ENCODE measurements around the gene DOCK1.

The DOCK1 gene

GRCh38 chr10:127003032-127003685 is 97.9 kb downstream of the DOCK1 start:
- Histone ChIP-seq H3K27me3 (ENCODE audit: control insufficient read depth, insufficient read depth, low read length) (no peaks in the 10 kb centered on the region), H3K4me3 (ENCODE audit: low read length) (no peak overlapping the region), H3K4me1 (ENCODE audit: control insufficient read depth, insufficient read depth, low read length) (no peaks in the 10 kb centered on the region), H3K36me3 (ENCODE audit: control insufficient read depth, insufficient read depth, low read length) (peaks cover 5% of the 10 kb centered on the region; the same call in 1 of the 2 replicates), H3K27ac (ENCODE audit: low read length) (no peak overlapping the region), H3K9me3 (ENCODE audit: control insufficient read depth, insufficient read depth, low read length) (no peaks in the 10 kb centered on the region)
- WGBS (ENCODE audit: insufficient coverage, insufficient read length) = no CpG with 5 or more reads among the region's 9 CpGs
- DNase-seq (ENCODE audit: low read depth, low spot score) = no peak

GRCh38 chr10:127006453-127006852 is 101.2 kb downstream of the DOCK1 start:
- no peaks in the 10 kb centered on the region; the same call in 1 of the 2 replicates for H3K36me3 ChIP-seq (ENCODE audit: control insufficient read depth, insufficient read depth, low read length)
- no peak for DNase-seq (ENCODE audit: low read depth, low spot score)
- no peak overlapping the region for H3K4me3 ChIP-seq (ENCODE audit: low read length)
- H3K27ac ChIP-seq (ENCODE audit: low read length) = no peak overlapping the region
- H3K9me3 ChIP-seq (ENCODE audit: control insufficient read depth, insufficient read depth, low read length) = no peaks in the 10 kb centered on the region
- H3K27me3 ChIP-seq (ENCODE audit: control insufficient read depth, insufficient read depth, low read length) = no peaks in the 10 kb centered on the region
- WGBS (ENCODE audit: insufficient coverage, insufficient read length) = no CpG with 5 or more reads among the region's 11 CpGs
- H3K4me1 ChIP-seq (ENCODE audit: control insufficient read depth, insufficient read depth, low read length) = no peaks in the 10 kb centered on the region

DNA sequence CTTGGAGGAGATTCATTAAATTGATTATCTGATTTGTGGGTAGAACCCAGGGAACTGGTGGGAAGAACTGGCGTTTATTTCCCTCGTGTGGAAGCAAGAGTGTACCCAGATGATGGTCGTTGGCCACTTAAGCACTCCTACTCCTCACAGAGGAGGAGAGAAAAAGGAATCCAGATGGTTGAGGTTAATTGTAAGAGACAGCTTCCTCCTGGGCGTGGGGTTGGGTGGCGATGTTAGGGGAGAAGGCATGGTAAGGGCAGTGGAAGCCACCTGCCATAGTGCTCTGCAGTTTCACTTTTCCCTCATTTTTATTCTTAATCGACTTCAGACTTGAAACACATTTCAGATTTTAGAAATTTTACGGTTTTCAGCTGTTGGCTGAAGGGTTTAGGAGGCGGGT is 104.1 kb downstream of the DOCK1 start:
- no peaks in the 10 kb centered on the region for H3K27me3 ChIP-seq (ENCODE audit: control insufficient read depth, insufficient read depth, low read length)
- H3K4me3 ChIP-seq (ENCODE audit: low read length) = no peak overlapping the region
- no CpG with 5 or more reads among the region's 8 CpGs for WGBS (ENCODE audit: insufficient coverage, insufficient read length)
- no peaks in the 10 kb centered on the region; the same call in 1 of the 2 replicates for H3K36me3 ChIP-seq (ENCODE audit: control insufficient read depth, insufficient read depth, low read length)
- no peaks in the 10 kb centered on the region for H3K9me3 ChIP-seq (ENCODE audit: control insufficient read depth, insufficient read depth, low read length)
- H3K27ac ChIP-seq (ENCODE audit: low read length) = no peak overlapping the region
- no peak for DNase-seq (ENCODE audit: low read depth, low spot score)
- no peaks in the 10 kb centered on the region for H3K4me1 ChIP-seq (ENCODE audit: control insufficient read depth, insufficient read depth, low read length)

DNA sequence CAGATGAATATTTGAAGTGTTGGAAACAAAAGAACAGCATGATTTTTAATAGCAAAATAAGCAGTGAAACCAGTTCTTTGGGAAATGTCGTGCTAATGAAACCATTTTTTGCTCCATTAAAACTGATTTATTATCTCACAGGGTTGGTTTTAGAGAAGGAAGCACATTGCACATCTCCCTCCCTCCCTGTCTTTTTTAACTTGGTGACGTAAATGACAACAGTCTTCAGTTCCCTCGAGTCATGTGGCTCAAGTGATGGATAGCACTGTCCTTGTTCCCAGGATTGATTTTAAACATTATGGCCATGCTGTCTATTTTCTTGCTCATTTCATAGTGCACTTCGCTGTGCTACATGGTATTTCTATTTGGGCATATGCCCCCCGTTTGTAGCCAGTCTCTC is 105.9 kb downstream of the DOCK1 start:
- Histone ChIP-seq H3K27me3 (ENCODE audit: control insufficient read depth, insufficient read depth, low read length) (no peaks in the 10 kb centered on the region), H3K9me3 (ENCODE audit: control insufficient read depth, insufficient read depth, low read length) (no peaks in the 10 kb centered on the region), H3K36me3 (ENCODE audit: control insufficient read depth, insufficient read depth, low read length) (no peaks in the 10 kb centered on the region; the same call in 1 of the 2 replicates), H3K4me1 (ENCODE audit: control insufficient read depth, insufficient read depth, low read length) (no peaks in the 10 kb centered on the region), H3K4me3 (ENCODE audit: low read length) (no peak overlapping the region), H3K27ac (ENCODE audit: low read length) (no peak overlapping the region)
- WGBS (ENCODE audit: insufficient coverage, insufficient read length) = no CpG with 5 or more reads among the region's 5 CpGs
- DNase-seq (ENCODE audit: low read depth, low spot score) = no peak

DNA sequence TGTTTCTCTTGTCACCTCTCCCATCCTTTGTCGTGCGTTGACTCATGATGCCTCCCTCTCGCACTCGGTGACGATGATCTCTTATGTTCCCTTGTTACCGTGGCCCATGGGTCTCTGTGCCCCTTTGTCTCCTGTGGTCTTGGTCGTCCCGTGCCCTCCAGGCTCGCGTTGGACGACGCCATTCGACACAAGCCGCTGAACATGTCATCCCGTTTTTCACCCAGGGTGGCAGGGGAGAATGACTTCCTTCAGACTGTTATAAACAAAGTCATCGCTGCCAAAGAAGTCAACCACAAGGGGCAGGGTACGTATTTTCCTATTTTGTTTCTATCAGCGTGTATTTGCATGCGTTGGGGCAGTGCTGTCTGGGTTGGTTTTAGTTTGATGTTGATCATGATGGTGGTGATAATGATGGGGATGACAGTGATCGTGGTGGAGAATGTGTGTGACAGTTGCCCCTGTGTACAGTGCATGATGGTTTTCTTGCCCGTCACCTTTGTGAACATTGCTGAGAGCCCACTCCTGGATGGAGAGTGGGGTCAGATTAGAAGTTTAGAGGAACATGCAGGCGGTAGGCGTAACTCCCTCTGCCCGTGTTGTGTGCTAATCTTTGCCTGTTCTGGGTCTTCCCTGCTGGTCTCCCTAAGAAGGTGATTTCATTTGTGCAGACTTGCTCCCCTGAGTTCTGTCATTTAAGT is 107.0 kb downstream of the DOCK1 start:
- no peaks in the 10 kb centered on the region for H3K27me3 ChIP-seq (ENCODE audit: control insufficient read depth, insufficient read depth, low read length)
- WGBS (ENCODE audit: insufficient coverage, insufficient read length) = no CpG with 5 or more reads among the region's 24 CpGs

DNA sequence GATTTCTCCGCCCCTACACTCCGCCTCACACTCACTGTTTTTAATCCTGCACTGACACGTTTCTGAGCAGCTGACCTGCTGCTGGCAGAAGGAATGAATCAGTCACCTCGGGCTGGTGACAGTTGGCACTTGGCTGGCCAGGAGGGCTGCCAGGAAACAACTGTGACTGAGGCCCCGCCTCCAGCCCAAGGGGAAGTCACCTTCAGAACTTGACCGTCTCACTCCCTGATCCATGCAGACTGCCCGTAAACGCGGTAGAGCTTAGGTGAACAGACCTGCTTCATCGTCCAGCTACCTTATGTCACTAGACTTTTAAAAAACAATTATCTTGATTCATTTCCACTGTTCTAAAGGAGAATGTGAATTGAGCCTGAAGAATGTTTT is 107.5 kb downstream of the DOCK1 start:
- H3K36me3 ChIP-seq (ENCODE audit: control insufficient read depth, insufficient read depth, low read length) = no peaks in the 10 kb centered on the region
- H3K9me3 ChIP-seq (ENCODE audit: control insufficient read depth, insufficient read depth, low read length) = no peaks in the 10 kb centered on the region
- no peak overlapping the region for H3K4me3 ChIP-seq (ENCODE audit: low read length)
- no CpG with 5 or more reads among the region's 10 CpGs for WGBS (ENCODE audit: insufficient coverage, insufficient read length)
- H3K27ac ChIP-seq (ENCODE audit: low read length) = no peak overlapping the region
- H3K4me1 ChIP-seq (ENCODE audit: control insufficient read depth, insufficient read depth, low read length) = no peaks in the 10 kb centered on the region
- no peaks in the 10 kb centered on the region for H3K27me3 ChIP-seq (ENCODE audit: control insufficient read depth, insufficient read depth, low read length)
- DNase-seq (ENCODE audit: low read depth, low spot score) = no peak

More for the DNA sequence above, 107.0 kb downstream of the DOCK1 start:
- no peaks in the 10 kb centered on the region for H3K9me3 ChIP-seq (ENCODE audit: control insufficient read depth, insufficient read depth, low read length)
- H3K4me1 ChIP-seq (ENCODE audit: control insufficient read depth, insufficient read depth, low read length) = no peaks in the 10 kb centered on the region
- no peak overlapping the region for H3K4me3 ChIP-seq (ENCODE audit: low read length)
- H3K36me3 ChIP-seq (ENCODE audit: control insufficient read depth, insufficient read depth, low read length) = no peaks in the 10 kb centered on the region
- H3K27ac ChIP-seq (ENCODE audit: low read length) = no peak overlapping the region
- DNase-seq (ENCODE audit: low read depth, low spot score) = no peak

DNA sequence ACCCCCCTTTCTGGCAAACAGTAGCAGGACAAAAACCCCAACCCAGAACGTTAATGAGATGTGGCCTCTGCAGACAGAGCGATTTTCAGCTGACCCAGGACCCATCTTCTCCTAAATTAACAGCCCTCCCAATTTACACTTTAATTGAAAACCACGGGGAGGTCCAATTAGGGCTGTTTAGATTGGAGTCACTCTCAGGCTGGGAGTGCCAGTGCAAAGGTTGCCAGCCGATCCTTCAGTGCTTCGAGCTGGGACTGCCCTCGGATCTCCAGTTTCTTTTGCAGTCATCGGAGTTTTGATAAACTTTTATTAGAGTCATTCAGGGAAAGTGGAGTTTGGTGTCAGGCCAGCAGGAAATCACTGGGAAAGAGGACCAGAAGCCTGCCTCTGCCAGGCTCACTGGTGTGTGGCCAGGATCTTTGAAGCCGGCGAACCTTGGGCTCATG is 108.0 kb downstream of the DOCK1 start:
- H3K4me3 ChIP-seq (ENCODE audit: low read length) = no peak overlapping the region
- no peaks in the 10 kb centered on the region for H3K27me3 ChIP-seq (ENCODE audit: control insufficient read depth, insufficient read depth, low read length)
- no CpG with 5 or more reads among the region's 9 CpGs for WGBS (ENCODE audit: insufficient coverage, insufficient read length)
- H3K9me3 ChIP-seq (ENCODE audit: control insufficient read depth, insufficient read depth, low read length) = no peaks in the 10 kb centered on the region
- no peak overlapping the region for H3K27ac ChIP-seq (ENCODE audit: low read length)
- H3K36me3 ChIP-seq (ENCODE audit: control insufficient read depth, insufficient read depth, low read length) = no peaks in the 10 kb centered on the region
- no peaks in the 10 kb centered on the region for H3K4me1 ChIP-seq (ENCODE audit: control insufficient read depth, insufficient read depth, low read length)
- no peak for DNase-seq (ENCODE audit: low read depth, low spot score)

DNA sequence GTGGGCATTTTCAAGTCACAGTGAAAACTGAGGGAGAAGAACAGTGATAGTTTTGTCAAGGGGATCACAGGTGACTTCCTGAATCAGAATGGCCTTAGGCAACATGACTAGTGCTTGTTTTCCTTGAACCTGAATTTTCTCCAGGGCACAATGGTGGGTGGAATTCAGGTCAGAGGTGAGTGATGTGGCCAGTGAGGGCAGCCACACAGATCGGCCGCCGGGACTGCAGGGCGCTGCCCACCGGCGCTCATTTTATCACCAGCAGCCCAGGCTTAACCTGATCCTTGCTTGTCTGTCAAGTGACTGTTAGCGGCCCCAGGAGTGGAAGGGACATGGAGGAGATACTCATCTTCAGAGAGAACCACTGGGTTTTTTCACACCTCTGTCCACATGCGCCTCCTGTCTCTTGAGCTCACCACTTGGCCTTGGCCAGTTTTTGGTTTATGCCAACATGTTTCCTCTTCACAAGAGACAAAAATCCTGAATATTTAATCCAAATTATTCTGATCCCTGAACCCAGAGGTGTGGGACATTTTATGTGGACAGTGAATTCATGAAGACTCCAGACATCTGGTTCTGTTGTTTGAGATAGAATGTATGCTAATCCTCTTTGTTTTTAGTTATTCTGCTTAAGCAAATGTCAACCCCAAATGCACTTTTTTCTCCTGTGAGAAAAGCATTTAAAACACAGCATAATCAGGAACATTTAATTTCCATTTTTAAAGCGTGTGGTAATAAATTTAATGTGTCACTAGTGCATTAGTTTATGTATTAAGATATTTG is 108.7 kb downstream of the DOCK1 start:
- H3K27ac ChIP-seq (ENCODE audit: low read length) = no peak overlapping the region
- WGBS (ENCODE audit: insufficient coverage, insufficient read length) = 100% methylated on average over 1 of the region's 9 CpGs
- no peak for DNase-seq (ENCODE audit: low read depth, low spot score)

GRCh38 chr10:127014671-127015070 is 109.4 kb downstream of the DOCK1 start:
- no CpG with 5 or more reads among the region's 4 CpGs for WGBS (ENCODE audit: insufficient coverage, insufficient read length)
- no peak for DNase-seq (ENCODE audit: low read depth, low spot score)
- Histone ChIP-seq H3K4me1 (ENCODE audit: control insufficient read depth, insufficient read depth, low read length) (no peaks in the 10 kb centered on the region), H3K36me3 (ENCODE audit: control insufficient read depth, insufficient read depth, low read length) (no peaks in the 10 kb centered on the region), H3K9me3 (ENCODE audit: control insufficient read depth, insufficient read depth, low read length) (no peaks in the 10 kb centered on the region), H3K4me3 (ENCODE audit: low read length) (no peak overlapping the region), H3K27ac (ENCODE audit: low read length) (no peak overlapping the region), H3K27me3 (ENCODE audit: control insufficient read depth, insufficient read depth, low read length) (no peaks in the 10 kb centered on the region)

More for the DNA sequence above, 108.7 kb downstream of the DOCK1 start:
- Histone ChIP-seq H3K27me3 (ENCODE audit: control insufficient read depth, insufficient read depth, low read length) (no peaks in the 10 kb centered on the region), H3K9me3 (ENCODE audit: control insufficient read depth, insufficient read depth, low read length) (no peaks in the 10 kb centered on the region), H3K4me3 (ENCODE audit: low read length) (no peak overlapping the region), H3K4me1 (ENCODE audit: control insufficient read depth, insufficient read depth, low read length) (no peaks in the 10 kb centered on the region), H3K36me3 (ENCODE audit: control insufficient read depth, insufficient read depth, low read length) (no peaks in the 10 kb centered on the region)

- Histone ChIP-seq H3K9me3 (ENCODE audit: control insufficient read depth, insufficient read depth, low read length) (no peaks in the 10 kb centered on the region), H3K27me3 (ENCODE audit: control insufficient read depth, insufficient read depth, low read length) (no peaks in the 10 kb centered on the region), H3K27ac (ENCODE audit: low read length) (no peak overlapping the region), H3K4me1 (ENCODE audit: control insufficient read depth, insufficient read depth, low read length) (no peaks in the 10 kb centered on the region), H3K36me3 (ENCODE audit: control insufficient read depth, insufficient read depth, low read length) (no peaks in the 10 kb centered on the region), H3K4me3 (ENCODE audit: low read length) (no peak overlapping the region)
- no CpG with 5 or more reads among the region's 12 CpGs for WGBS (ENCODE audit: insufficient coverage, insufficient read length)
- no peak for DNase-seq (ENCODE audit: low read depth, low spot score)
Measured at GRCh38 chr10:127015373-127015772, 110.1 kb downstream of the DOCK1 start.

All from iPS DF 6.9 (cell line).